ENCODE measurements around the gene DLGAP4.

GRCh38 chr20:36313476-36313875, 7.3 kb downstream of the DLGAP4 start:
- TF ChIP-seq CTCF (IDR thresholded peaks at IDR 0.05; ENCODE audit: low read length) (no peak), EZH2 (optimal IDR thresholded peaks at IDR 0.05; ENCODE audit: low read depth, low read length) (no peak), EZH2phosphoT487 (IDR thresholded peaks at IDR 0.05; ENCODE audit: low read length) (no peak)
